Right lobe of liver (tissue), 4 donors: ENCODE results near the gene PCP2.

ENCODE experiments used
- CTCF ChIP-seq, 4 donors: fragments of 200-600 bp in 3 of 4; fragments of 450-650 bp in 1 of 4; IDR thresholded peaks; one replicate each; pipeline versions ENCODE4 v1.5.1 to v1.8.0; 2016 to 2022; ENCODE audit warnings: antibody characterized with exemption in 4 of 4, mild to moderate bottlenecking in 2 of 4
- POLR2A ChIP-seq: fragments of 450-650 bp; IDR thresholded peaks from one replicate; pipeline ENCODE4 v1.6.1; 2017; ENCODE audit warnings: antibody characterized with exemption, mild to moderate bottlenecking
- donor health status: DM: no; HTN: no; CAD: no.
- donor health status: DM: no; HTN: no; CAD: no.
- donor health status: DM: no; HTN: yes; CAD: no.

GRCh38 chr19:7617172-7617571, 16.3 kb downstream of the PCP2 start:
- no peak for TF ChIP-seq CTCF (IDR thresholded peaks at IDR 0.05)
- TF ChIP-seq POLR2A, result no peak
